DOHH2 (cell line): Measurements from ENCODE around the gene ZBTB46.

Experiments
- EZH2phosphoT487 ChIP-seq: fragments of 200-600 bp; sonication (generic); IDR thresholded peaks from 2 replicates; pipeline ENCODE4 v1.6.1; 2017; ENCODE audit warnings: borderline replicate concordance, mild to moderate bottlenecking, antibody characterized with exemption, low read length, moderate library complexity, mixed read lengths
- TF ChIP-seq, protein P1 (sequence below): fragments of 200-600 bp; sonication (generic); IDR thresholded peaks from one replicate; pipeline ENCODE4 v1.5.1; 2014; ENCODE audit warnings: antibody characterized with exemption, mild to moderate bottlenecking, low read depth, low read length; ENCODE audit not compliant: poor library complexity, severe bottlenecking

DNA sequence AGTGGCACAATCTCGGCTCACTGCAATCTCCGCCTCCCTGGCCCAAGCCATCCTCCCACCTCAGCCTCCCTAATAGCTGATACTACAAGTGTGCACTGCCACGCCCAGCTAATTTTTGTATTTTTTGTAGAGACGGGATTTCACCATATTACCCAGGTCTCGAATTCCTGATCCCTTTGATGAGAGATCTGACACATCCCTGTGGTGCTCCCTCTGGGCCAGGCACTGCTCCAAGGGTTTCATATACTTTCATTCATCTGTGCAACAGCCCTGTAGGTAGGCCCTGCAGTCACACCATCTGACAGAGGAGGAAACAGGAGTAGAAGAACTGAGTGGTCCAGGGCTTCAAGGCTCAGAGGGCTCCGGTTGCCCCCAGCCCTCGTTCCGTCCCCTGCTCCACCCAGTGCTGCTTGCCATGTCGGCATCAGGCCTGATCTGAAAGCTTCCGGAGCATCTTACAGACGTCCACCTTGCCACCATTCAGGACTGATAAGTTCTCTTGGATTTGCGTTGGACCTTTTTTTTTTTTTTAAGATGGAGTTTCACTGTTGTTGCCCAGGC lies 119.9 kb downstream of the ZBTB46 start:
- TF ChIP-seq, protein P1, sequence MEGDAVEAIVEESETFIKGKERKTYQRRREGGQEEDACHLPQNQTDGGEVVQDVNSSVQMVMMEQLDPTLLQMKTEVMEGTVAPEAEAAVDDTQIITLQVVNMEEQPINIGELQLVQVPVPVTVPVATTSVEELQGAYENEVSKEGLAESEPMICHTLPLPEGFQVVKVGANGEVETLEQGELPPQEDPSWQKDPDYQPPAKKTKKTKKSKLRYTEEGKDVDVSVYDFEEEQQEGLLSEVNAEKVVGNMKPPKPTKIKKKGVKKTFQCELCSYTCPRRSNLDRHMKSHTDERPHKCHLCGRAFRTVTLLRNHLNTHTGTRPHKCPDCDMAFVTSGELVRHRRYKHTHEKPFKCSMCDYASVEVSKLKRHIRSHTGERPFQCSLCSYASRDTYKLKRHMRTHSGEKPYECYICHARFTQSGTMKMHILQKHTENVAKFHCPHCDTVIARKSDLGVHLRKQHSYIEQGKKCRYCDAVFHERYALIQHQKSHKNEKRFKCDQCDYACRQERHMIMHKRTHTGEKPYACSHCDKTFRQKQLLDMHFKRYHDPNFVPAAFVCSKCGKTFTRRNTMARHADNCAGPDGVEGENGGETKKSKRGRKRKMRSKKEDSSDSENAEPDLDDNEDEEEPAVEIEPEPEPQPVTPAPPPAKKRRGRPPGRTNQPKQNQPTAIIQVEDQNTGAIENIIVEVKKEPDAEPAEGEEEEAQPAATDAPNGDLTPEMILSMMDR: no peak
- TF ChIP-seq EZH2phosphoT487: no peak
